Iris pigment epithelial cell (primary cell): ENCODE measurements around the gene ADA.
"Not testable (repeated sequence)": the region's sequence is repeated elsewhere in the genome, so short reads cannot be mapped to it uniquely, and the experiment has no call there.

ENCODE experiments used
- DNase-seq: peaks from one replicate; pipeline ENCODE4 v3.0.0-alpha.2; 2011; ENCODE audit warnings: low read depth

The ADA gene

GRCh38 chr20:44678990-44679611 lies 27.6 kb upstream of the ADA start:
- DNase-seq: no peak

- DNase-seq: no peak
Observed at GRCh38 chr20:44678242-44678641, 26.7 kb upstream of the ADA start.

- DNase-seq: not testable (repeated sequence)
Observed at GRCh38 chr20:44672318-44672902, 20.9 kb upstream of the ADA start.

GRCh38 chr20:44671541-44671940 lies 20.0 kb upstream of the ADA start:
- not testable (repeated sequence) for DNase-seq

- DNase-seq: not testable (repeated sequence)
Observed at GRCh38 chr20:44670851-44671250, 19.4 kb upstream of the ADA start.

- no peak for DNase-seq
Observed at GRCh38 chr20:44666066-44666465, 14.6 kb upstream of the ADA start.

GRCh38 chr20:44664131-44664530 lies 12.6 kb upstream of the ADA start:
- no peak for DNase-seq

GRCh38 chr20:44662261-44662660 lies 10.8 kb upstream of the ADA start:
- DNase-seq: no peak

GRCh38 chr20:44660581-44660980 lies 9.1 kb upstream of the ADA start:
- no peak for DNase-seq

GRCh38 chr20:44659931-44660330 lies 8.4 kb upstream of the ADA start:
- no peak for DNase-seq

- DNase-seq: no peak
Observed at GRCh38 chr20:44658810-44659209, 7.3 kb upstream of the ADA start.

- no peak for DNase-seq
Observed at GRCh38 chr20:44657875-44658274, 6.4 kb upstream of the ADA start.

- DNase-seq: no peak
Observed at GRCh38 chr20:44656448-44656847, 4.9 kb upstream of the ADA start.

- not testable (repeated sequence) for DNase-seq
Observed at GRCh38 chr20:44654210-44654609, 2.7 kb upstream of the ADA start.

GRCh38 chr20:44653546-44653945 lies 2.0 kb upstream of the ADA start:
- no peak for DNase-seq

- DNase-seq: no peak
Observed at GRCh38 chr20:44651434-44651683, 140 bp downstream of the ADA start.

GRCh38 chr20:44650771-44651433 lies 597 bp downstream of the ADA start:
- no peak for DNase-seq

- DNase-seq: no peak
Observed at GRCh38 chr20:44649976-44650375, 1.5 kb downstream of the ADA start.

- DNase-seq: no peak
Observed at GRCh38 chr20:44649126-44649525, 2.4 kb downstream of the ADA start.

GRCh38 chr20:44648579-44648978 lies 2.9 kb downstream of the ADA start:
- DNase-seq: no peak

GRCh38 chr20:44648068-44648467 lies 3.4 kb downstream of the ADA start:
- no peak for DNase-seq

- peak; percentile 74 for DNase-seq
Observed at GRCh38 chr20:44646641-44647274, 4.7 kb downstream of the ADA start.

GRCh38 chr20:44646023-44646640 lies 5.4 kb downstream of the ADA start:
- DNase-seq: no peak
